MG63 (cell line): ENCODE results near the gene SRSF4. TPM values are rescaled to one million over a fixed set of nuclear protein-coding genes. Genes with fewer than 3 reads are reported as not detected.
"Not testable (repeated sequence)": the region's sequence is repeated elsewhere in the genome, so short reads cannot be mapped to it uniquely, and the experiment has no call there.

ENCODE experiments used
- DNase-seq: peaks from one replicate; pipeline ENCODE4 v3.0.0-alpha.2; 2020
- H3K27me3 ChIP-seq: fragments of 250-450 bp; sonication (Bioruptor Pico); 2 replicates; pipeline ENCODE4 v1.5.1; 2020; ENCODE audit warnings: mild to moderate bottlenecking, moderate library complexity
- H3K36me3 ChIP-seq: fragments of 250-450 bp; sonication (Bioruptor Pico); 2 replicates; pipeline ENCODE4 v1.5.1; 2020; ENCODE audit warnings: mild to moderate bottlenecking, moderate library complexity
- H3K4me3 ChIP-seq: fragments of 250-450 bp; sonication (Bioruptor Pico); 2 replicates; pipeline ENCODE4 v1.5.1; 2020; ENCODE audit warnings: mild to moderate bottlenecking, moderate library complexity
- H3K9me3 ChIP-seq: fragments of 250-450 bp; sonication (Bioruptor Pico); 2 replicates; pipeline ENCODE4 v1.5.1; 2020; ENCODE audit warnings: mild to moderate bottlenecking, moderate library complexity
- total RNA-seq: library from RNA; depleted of rRNA; stranded (reverse); fragments of >200 nt; shearing (Covaris generic); gene quantifications from 2 replicates; pipeline ENCODE4 v1.2.3, GENCODE V29; 2014; ENCODE audit warnings: low replicate concordance

The SRSF4 gene
- total RNA-seq, 1 experiment from 2014 or later, result 29.8 TPM

- DNase-seq, result no peak
- Histone ChIP-seq H3K36me3 (peaks cover 90% of the 10 kb centered on the region), H3K4me3 (no peak overlapping the region), H3K9me3 (no peaks in the 10 kb centered on the region), H3K27me3 (no peaks in the 10 kb centered on the region)
Measured at GRCh38 chr1:29148656-29149491, 32.8 kb downstream of the SRSF4 start.

DNA sequence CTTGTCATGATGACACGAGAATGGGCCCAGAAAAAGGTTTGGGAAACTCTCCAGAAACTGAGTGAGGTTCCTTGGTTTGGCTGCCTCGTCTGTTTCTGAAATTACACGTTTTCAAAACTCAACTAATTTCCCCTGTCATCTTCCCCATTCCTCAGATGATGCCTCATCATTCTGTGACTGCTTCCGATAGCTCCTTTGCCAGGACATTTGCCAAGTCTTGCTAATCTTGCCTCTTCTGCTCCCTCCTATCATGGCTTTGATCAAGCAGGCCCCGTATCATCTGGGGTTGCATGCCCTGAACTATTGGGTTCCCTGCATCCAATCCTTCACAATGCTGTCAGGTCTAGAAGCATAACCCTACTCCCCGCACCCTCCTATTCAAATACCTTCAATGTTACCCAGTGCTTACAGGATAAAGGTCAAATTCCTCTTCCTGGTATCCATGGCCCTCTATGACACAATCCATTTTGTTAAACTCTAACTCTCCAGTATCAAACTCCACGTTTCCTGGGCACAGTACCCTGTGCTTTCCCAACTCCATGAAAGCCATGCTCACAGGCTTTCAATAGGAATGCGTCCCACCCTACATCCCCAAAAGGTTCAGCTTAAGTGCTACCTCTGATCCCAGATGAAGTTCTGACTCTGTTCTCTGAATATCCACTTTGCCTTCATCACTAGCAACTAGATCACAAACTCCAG lies 35.8 kb downstream of the SRSF4 start:
- Histone ChIP-seq H3K36me3 (peaks cover 79% of the 10 kb centered on the region), H3K9me3 (no peaks in the 10 kb centered on the region), H3K27me3 (no peaks in the 10 kb centered on the region), H3K4me3 (no peak overlapping the region)
- DNase-seq, result peak; percentile 69

DNA sequence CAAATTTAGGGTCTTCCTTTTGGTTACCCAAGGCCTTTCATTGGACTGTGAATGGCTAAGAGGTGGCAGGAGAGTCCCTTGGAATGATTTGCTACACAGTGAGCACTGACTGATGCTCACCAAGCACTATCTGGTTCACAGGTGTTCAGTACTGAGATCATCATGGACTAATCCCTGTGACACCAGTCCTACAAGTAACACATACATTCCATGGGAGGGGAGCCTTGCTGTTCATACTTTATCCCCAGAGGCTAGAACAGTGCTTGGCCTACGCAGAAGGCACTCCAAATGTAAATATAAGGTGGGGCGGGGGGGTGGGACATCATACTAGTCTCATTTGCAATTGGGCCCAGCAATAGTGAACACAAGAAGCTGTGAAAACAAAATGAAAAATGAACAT lies 37.5 kb downstream of the SRSF4 start:
- no peaks in the 10 kb centered on the region for H3K9me3 ChIP-seq
- peaks cover 65% of the 10 kb centered on the region for H3K36me3 ChIP-seq
- H3K27me3 ChIP-seq, result no peaks in the 10 kb centered on the region
- H3K4me3 ChIP-seq, result no peak overlapping the region
- no peak for DNase-seq

GRCh38 chr1:29142714-29143113 lies 39.0 kb downstream of the SRSF4 start:
- H3K27me3 ChIP-seq, result no peaks in the 10 kb centered on the region
- H3K36me3 ChIP-seq, result peaks cover 51% of the 10 kb centered on the region
- DNase-seq, result no peak
- no peaks in the 10 kb centered on the region for H3K9me3 ChIP-seq
- no peak overlapping the region for H3K4me3 ChIP-seq

DNA sequence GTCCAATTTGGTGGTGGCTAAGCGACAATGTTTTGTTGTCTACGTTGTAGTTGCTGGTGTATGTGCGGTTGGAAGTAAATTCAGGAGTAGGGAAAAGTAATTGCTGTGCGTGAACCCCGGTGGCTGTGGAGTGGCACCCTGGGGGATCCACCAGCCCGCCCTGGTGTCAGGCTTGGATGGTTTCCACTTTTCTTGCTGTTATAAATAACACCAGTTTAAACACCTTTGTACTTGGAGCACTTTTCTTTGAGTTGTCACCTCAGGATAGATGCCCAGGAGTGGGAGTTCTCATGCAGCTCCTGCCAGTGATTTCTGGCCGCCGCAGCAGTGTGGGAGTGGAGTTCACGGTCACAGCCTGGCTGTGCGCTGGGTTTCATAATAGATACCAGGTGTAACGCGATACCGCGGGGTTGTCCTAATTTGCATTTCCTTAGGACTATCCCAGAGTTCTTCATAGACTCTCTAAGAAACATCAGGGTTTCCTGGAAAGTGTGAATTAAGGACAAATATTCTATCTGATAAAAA lies 45.2 kb downstream of the SRSF4 start:
- H3K27me3 ChIP-seq, result no peaks in the 10 kb centered on the region
- no peaks in the 10 kb centered on the region for H3K36me3 ChIP-seq
- no peak overlapping the region for H3K4me3 ChIP-seq
- H3K9me3 ChIP-seq, result no peaks in the 10 kb centered on the region
- DNase-seq, result no peak

DNA sequence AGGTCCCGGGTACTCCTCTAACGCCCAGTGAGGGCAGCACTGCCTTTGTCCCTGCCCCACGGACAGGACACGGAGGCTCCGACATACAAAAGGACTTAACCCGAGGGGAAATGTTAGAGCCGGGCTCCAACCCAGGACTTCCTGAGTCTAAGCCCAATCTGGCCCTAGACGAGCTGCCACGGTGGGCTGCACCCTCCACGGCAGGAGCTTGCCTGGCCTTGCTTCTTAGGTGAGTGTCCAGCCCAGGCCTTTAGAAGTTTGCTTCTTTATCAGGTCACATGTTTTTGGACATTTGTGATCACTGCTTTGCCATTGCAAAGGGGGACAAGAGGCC lies 47.0 kb downstream of the SRSF4 start:
- Histone ChIP-seq H3K9me3 (no peaks in the 10 kb centered on the region), H3K4me3 (no peak overlapping the region), H3K36me3 (no peaks in the 10 kb centered on the region), H3K27me3 (no peaks in the 10 kb centered on the region)
- DNase-seq, result no peak

DNA sequence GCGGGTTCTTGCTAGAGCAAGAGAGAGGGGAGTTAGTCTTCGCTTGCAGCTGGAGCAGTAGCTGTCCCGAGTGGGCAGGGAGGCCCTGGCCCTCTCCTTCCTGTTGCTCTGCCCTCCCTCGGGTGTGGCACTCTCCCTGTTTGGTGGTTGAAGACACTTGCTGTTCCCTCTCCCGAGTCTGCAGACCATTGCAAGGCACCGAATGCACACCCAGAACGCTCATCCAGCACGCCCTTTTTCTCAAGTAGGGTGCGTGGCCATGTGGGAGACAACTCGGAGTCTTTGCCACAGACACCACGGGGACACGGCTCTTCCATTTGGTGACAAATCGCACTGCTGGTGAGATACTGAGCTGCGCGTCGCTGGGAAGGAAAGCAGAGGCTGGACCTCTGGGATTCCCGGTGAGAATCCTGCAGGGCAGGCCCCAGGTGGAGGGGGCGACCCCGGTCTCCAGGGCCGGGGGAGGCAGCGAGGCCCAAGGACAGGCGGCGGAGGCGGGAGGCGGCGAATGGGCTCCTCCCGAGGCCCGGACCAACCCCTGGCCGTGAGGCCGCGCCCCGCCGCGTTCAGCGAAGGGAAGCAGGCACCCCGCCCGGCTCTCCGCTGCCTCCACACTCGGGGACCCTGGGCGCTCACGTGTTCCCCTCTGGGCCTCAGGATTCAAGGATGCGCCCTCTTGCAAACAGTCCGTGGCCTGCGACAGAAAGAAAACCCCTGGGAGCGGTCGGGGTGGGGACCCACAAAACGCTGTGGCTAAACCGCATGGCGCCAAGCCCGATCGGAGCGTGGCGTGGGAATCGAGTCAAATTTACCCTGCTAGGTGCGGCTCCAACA lies 47.6 kb downstream of the SRSF4 start:
- Histone ChIP-seq H3K9me3 (no peaks in the 10 kb centered on the region), H3K4me3 (no peak overlapping the region), H3K36me3 (no peaks in the 10 kb centered on the region), H3K27me3 (no peaks in the 10 kb centered on the region)
- no peak for DNase-seq

GRCh38 chr1:29131056-29131455 lies 50.6 kb downstream of the SRSF4 start:
- not testable (repeated sequence) for H3K4me3 ChIP-seq, DNase-seq, H3K36me3 ChIP-seq, H3K9me3 ChIP-seq, H3K27me3 ChIP-seq

DNA sequence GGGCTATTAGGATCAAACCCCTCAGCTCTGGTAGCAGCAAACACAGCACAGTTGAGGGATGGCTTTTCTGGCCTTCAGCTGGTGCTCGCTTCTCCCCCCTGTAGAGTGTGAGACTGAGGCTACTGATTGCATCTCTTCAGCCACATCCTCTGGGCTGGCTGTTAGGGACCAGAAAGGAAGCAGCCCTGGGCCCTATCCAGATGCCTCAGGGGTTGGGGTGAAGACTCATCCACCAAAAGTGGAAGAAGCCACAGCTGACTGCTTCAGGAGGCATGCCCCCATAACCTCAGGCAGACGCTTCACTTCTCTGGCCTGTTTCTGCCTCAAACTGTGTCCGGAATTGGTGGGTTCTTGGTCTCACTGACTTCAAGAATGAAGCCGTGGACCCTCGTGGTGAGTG lies 51.8 kb downstream of the SRSF4 start:
- Histone ChIP-seq H3K27me3 (no peaks in the 10 kb centered on the region), H3K36me3 (no peaks in the 10 kb centered on the region), H3K4me3 (no peak overlapping the region), H3K9me3 (no peaks in the 10 kb centered on the region)
- DNase-seq, result no peak

GRCh38 chr1:29128739-29129138 lies 53.0 kb downstream of the SRSF4 start:
- no peaks in the 10 kb centered on the region for H3K9me3 ChIP-seq
- DNase-seq, result no peak

GRCh38 chr1:29126198-29126597 lies 55.5 kb downstream of the SRSF4 start:
- Histone ChIP-seq H3K4me3 (no peak overlapping the region), H3K36me3 (no peaks in the 10 kb centered on the region), H3K27me3 (no peaks in the 10 kb centered on the region), H3K9me3 (no peaks in the 10 kb centered on the region)
- DNase-seq, result no peak

More at GRCh38 chr1:29128739-29129138, 53.0 kb downstream of the SRSF4 start:
- Histone ChIP-seq H3K27me3 (no peaks in the 10 kb centered on the region), H3K4me3 (no peak overlapping the region), H3K36me3 (no peaks in the 10 kb centered on the region)

DNA sequence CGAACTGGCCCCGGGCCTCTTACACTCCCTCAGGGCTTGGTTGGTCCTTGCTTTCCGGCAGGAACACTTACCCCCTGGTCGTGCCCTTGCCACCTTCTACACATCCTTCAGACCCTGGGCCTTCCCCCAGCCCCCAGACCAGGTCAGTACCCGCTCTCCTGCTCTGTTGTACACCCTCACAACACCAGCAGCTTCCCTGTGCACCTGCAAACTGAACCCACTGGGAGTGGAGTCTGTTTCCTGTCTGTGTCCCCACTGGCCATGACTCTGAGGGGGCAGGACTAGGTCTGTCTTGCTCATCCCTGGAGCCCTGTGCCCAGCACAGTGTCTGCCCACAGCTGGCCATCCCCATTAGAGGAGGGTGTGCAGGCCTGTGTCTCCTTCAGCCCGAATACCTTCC lies 55.9 kb downstream of the SRSF4 start:
- DNase-seq, result no peak
- no peak overlapping the region for H3K4me3 ChIP-seq
- H3K9me3 ChIP-seq, result no peaks in the 10 kb centered on the region
- H3K27me3 ChIP-seq, result no peaks in the 10 kb centered on the region
- peaks cover 3% of the 10 kb centered on the region for H3K36me3 ChIP-seq

GRCh38 chr1:29125237-29125641 lies 56.5 kb downstream of the SRSF4 start:
- no peak for DNase-seq

DNA sequence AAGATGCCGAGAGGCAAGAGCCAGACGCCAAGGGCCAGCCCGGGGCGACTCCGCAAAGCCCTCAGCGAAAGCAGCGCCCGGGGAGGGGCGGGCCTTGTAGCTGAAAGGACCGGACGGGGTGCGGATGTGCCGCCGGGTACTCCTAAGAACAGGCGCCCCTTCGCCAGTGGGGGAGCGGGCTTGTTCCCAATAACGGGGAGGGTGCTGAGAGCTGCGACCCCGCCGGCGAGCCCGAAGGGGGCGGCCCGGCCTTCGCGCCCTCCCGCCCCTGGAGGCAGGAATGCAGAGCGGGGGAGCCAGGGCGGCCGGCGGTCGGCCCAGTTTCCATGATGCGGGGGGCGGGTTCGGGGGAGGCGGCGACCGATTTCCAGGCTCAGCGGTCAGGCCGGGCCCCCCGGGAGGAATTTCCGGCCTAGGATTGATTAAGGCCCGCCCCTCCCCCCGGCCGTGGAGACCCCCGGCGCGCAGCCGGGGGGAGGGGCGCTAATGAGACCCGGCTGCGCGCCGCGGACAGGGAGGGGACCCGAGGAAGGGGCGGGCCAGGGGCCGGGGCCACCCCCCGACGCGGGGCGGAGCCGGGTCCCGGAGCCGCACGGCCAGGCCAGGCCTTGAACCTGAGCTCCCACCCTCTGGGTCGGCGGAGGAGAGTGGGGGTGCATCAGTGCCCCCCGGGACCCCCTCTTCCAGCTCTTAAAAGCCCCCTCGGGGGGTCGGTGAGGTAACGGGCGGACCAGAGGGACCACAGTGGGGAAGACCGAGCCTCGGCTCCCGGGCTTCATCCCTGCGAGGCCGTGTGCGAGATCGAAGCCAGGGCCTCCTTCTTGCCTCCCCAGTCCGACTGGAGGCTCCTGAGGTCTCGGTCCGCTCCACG lies 57.1 kb downstream of the SRSF4 start:
- Histone ChIP-seq H3K9me3 (no peaks in the 10 kb centered on the region), H3K27me3 (no peaks in the 10 kb centered on the region)
- peak; percentile 80 for DNase-seq

More at GRCh38 chr1:29125237-29125641, 56.5 kb downstream of the SRSF4 start:
- peak overlapping the region; percentile 67 for H3K4me3 ChIP-seq
- no peaks in the 10 kb centered on the region for H3K9me3 ChIP-seq
- peaks cover 4% of the 10 kb centered on the region for H3K36me3 ChIP-seq
- H3K27me3 ChIP-seq, result no peaks in the 10 kb centered on the region

GRCh38 chr1:29123887-29124365 lies 57.8 kb downstream of the SRSF4 start, which contains the start of gene TMEM200B:
Gene TMEM200B, minus strand, starts transcription at chr1:29123903. Its CDS starts 2,075 bp downstream, at chr1:29121828.
- DNase-seq, result peak; percentile 55
- peak within 1 kb of the TSS; percentile 67 for H3K4me3 ChIP-seq
- no peaks in the 10 kb centered on the region for H3K27me3 ChIP-seq
- H3K9me3 ChIP-seq, result no peaks in the 10 kb centered on the region
- peaks cover 9% of the 10 kb centered on the region for H3K36me3 ChIP-seq

More for the DNA sequence above, 57.1 kb downstream of the SRSF4 start:
- Histone ChIP-seq H3K4me3 (peak overlapping the region; percentile 67), H3K36me3 (peaks cover 9% of the 10 kb centered on the region)
